Measurements from ENCODE around the gene USP13. TPM values are rescaled to one million over a fixed set of nuclear protein-coding genes. Genes with fewer than 3 reads are reported as not detected.

USP13 gene
- total RNA-seq, 1 experiment from 2014 or later: 14.8 TPM

DNA sequence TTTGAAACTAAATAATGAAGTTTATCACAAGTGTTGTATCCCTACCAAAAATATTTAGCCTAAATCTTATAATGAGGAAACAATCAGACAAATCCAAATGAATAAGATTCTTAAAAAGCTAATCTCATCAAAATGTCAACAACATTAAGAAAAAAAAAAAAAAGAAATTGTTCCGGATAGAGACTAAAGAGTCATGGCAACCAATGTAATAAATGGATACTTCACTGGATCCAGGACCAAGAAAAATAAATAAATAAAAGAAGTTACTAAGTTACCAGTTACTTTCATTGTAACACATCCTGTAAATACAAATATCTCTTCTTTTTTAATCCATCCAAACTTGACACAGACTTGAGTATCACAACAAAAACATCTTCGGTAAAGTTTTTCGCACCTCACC lies 49.0 kb upstream of the USP13 start:
- H3K79me2 ChIP-seq (ENCODE audit: low read length): peaks cover 80% of the 10 kb centered on the region
- no TSS peak for BruUV-seq (replicated peaks)

DNA sequence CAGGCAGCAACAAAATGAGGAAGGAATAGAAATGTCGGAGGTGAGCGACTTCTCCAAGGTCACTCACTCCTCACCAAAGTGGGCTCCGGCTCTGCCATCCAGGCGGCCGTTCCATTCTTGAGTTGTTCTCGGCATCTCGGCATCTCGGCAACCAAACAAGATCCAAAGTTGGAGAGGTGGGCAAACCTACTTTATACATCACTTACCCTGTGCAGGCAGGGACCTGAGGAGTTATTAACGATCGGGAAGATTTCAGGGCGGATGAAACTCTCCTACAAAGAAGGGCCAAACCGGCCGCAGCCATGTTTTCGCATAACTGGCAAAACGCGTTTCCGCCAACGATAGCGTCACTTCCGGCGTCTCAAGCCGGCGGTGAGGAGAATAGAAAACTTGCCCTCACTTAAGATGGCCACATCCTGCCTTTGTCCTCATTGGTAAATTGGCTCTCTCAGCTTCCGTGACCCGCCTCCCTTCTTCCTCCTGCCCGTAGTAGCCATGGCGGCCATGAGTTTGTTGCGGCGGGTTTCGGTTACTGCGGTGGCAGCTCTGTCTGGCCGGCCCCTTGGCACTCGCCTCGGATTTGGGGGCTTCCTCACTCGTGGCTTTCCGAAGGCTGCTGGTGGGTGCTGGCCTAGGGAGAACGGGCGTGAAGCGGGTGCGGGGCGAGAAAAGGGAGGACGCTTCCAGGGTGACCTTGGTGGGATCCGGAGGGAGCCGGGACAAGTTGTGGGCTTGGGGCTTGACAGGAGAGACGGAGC lies 48.3 kb upstream of the USP13 start, which contains the start of the genes MRPL47 and NDUFB5:
MRPL47 (minus strand) TSS at position 318 of the 758 bp plus-strand sequence; CDS start at position 304, 14 bp downstream.
NDUFB5 (plus strand) TSS at position 474 of the 758 bp plus-strand sequence; CDS start at position 496, 22 bp downstream.
- DNase-seq (peak; percentile 97), ATAC-seq (peak; percentile 100)
- H3K36me3 ChIP-seq (ENCODE audit: low read depth, low read length): peaks cover 22% of the 10 kb centered on the region
- no peaks in the 10 kb centered on the region for H3K9me3 ChIP-seq (ENCODE audit: low read length)
- ChIA-PET CTCF (interaction anchor here (0.6 to 1.5 kb wide), 3 partner anchors 42 to 426 kb away, joined by 3 to 8 read pairs (median 4); partner anchors contain the start of gene ACTL6A), POLR2A (ENCODE audit: unreplicated experiment) (interaction anchor here (1.4 kb wide), 1 partner anchor 42 kb away, joined by 6 read pairs; the partner anchor contains the start of gene ACTL6A)
- H3K27ac ChIP-seq (ENCODE audit: low read length): peak within 1 kb of the TSS; percentile 59
- peak within 1 kb of the TSS; percentile 88 for H2AFZ ChIP-seq (ENCODE audit: low read length)
- peak within 1 kb of the TSS; percentile 90 for H3K4me3 ChIP-seq (ENCODE audit: low read length)
- TF ChIP-seq, protein P1, sequence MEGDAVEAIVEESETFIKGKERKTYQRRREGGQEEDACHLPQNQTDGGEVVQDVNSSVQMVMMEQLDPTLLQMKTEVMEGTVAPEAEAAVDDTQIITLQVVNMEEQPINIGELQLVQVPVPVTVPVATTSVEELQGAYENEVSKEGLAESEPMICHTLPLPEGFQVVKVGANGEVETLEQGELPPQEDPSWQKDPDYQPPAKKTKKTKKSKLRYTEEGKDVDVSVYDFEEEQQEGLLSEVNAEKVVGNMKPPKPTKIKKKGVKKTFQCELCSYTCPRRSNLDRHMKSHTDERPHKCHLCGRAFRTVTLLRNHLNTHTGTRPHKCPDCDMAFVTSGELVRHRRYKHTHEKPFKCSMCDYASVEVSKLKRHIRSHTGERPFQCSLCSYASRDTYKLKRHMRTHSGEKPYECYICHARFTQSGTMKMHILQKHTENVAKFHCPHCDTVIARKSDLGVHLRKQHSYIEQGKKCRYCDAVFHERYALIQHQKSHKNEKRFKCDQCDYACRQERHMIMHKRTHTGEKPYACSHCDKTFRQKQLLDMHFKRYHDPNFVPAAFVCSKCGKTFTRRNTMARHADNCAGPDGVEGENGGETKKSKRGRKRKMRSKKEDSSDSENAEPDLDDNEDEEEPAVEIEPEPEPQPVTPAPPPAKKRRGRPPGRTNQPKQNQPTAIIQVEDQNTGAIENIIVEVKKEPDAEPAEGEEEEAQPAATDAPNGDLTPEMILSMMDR (conservative IDR thresholded peaks at IDR 0.05; ENCODE audit: low read depth, low read length): no peak
- no peak for TF ChIP-seq EZH2phosphoT487 (IDR thresholded peaks at IDR 0.05; ENCODE audit: borderline replicate concordance, low read length)
- no peak for TF ChIP-seq EZH2 (IDR thresholded peaks at IDR 0.05; ENCODE audit: low read length, unreplicated experiment)
- intact Hi-C loops (cut with micrococcal nuclease): loop anchor here (2.0 kb wide), 2 partner anchors 42 to 48 kb away; partner anchors contain the start of genes ACTL6A and USP13
- peak within 1 kb of the TSS; percentile 92 for H3K4me2 ChIP-seq (ENCODE audit: low read length)
- H3K9me2 ChIP-seq (replicated peaks; ENCODE audit: low read length): no peaks in the 10 kb centered on the region
- peaks cover 13% of the 10 kb centered on the region for H3K4me1 ChIP-seq (ENCODE audit: insufficient read depth, low read length)
- H3F3A ChIP-seq (ENCODE audit: low read length, unreplicated experiment): no peaks in the 10 kb centered on the region
- no peaks in the 10 kb centered on the region for H3K27me3 ChIP-seq (ENCODE audit: low read length)
- H3K79me2 ChIP-seq (ENCODE audit: low read length): peaks cover 86% of the 10 kb centered on the region
- BruUV-seq (replicated peaks): no TSS peak
- peak within 1 kb of the TSS; percentile 91 for H3K9ac ChIP-seq (ENCODE audit: low read length)
- no peaks in the 10 kb centered on the region for H4K20me1 ChIP-seq (ENCODE audit: low read length)

More for the DNA sequence above, 49.0 kb upstream of the USP13 start:
- H3K9ac ChIP-seq (ENCODE audit: low read length): peak overlapping the region; percentile 91
- H3K27ac ChIP-seq (ENCODE audit: low read length): peak overlapping the region; percentile 50
- peak overlapping the region; percentile 88 for H2AFZ ChIP-seq (ENCODE audit: low read length)
- ATAC-seq (no peak), DNase-seq (no peak)
- POLR2A ChIA-PET (ENCODE audit: unreplicated experiment): no interaction called here
- TF ChIP-seq EZH2 (IDR thresholded peaks at IDR 0.05; ENCODE audit: low read length, unreplicated experiment): no peak
- no peak for TF ChIP-seq EZH2phosphoT487 (IDR thresholded peaks at IDR 0.05; ENCODE audit: borderline replicate concordance, low read length)
- TF ChIP-seq, protein P1 (conservative IDR thresholded peaks at IDR 0.05; ENCODE audit: low read depth, low read length): no peak
- H4K20me1 ChIP-seq (ENCODE audit: low read length): no peaks in the 10 kb centered on the region
- H3K9me2 ChIP-seq (replicated peaks; ENCODE audit: low read length): no peaks in the 10 kb centered on the region
- H3K27me3 ChIP-seq (ENCODE audit: low read length): no peaks in the 10 kb centered on the region
- peak overlapping the region; percentile 88 for H3K4me2 ChIP-seq (ENCODE audit: low read length)
- peaks cover 27% of the 10 kb centered on the region for H3K36me3 ChIP-seq (ENCODE audit: low read depth, low read length)
- intact Hi-C loops (cut with micrococcal nuclease): loop anchor here (2.0 kb wide), 2 partner anchors 41 to 49 kb away; partner anchors contain the start of genes ACTL6A and USP13
- peak overlapping the region; percentile 90 for H3K4me3 ChIP-seq (ENCODE audit: low read length)
- CTCF ChIA-PET: no interaction called here
- H3K9me3 ChIP-seq (ENCODE audit: low read length): no peaks in the 10 kb centered on the region
- no peaks in the 10 kb centered on the region for H3F3A ChIP-seq (ENCODE audit: low read length, unreplicated experiment)
- H3K4me1 ChIP-seq (ENCODE audit: insufficient read depth, low read length): peaks cover 13% of the 10 kb centered on the region

Measured in PC-3 (cell line).